HepG2 (cell line): ENCODE results near the gene EPDR1.

Experiments
- CCAR2 ChIP-seq: fragments of 200-400 bp; formaldehyde crosslinking; optimal IDR thresholded peaks from 2 replicates; pipeline ENCODE3; 2018; ENCODE audit warnings: low read depth, mild to moderate bottlenecking, low read length, moderate library complexity
- CREB1 ChIP-seq, 2 experiments: fragments of 450-650 bp in 1 of 2; IDR thresholded peaks; 2 replicates each; pipeline ENCODE4 v1.6.1; 2016 to 2017; ENCODE audit warnings: control low read depth in 1 of 2, mild to moderate bottlenecking in 1 of 2, missing compliant biosample characterization in 1 of 2, missing genetic modification characterization in 1 of 2
- CTCF ChIP-seq: sonication (generic); formaldehyde crosslinking; IDR thresholded peaks from 2 replicates; pipeline ENCODE4 v1.5.0; 2020; ENCODE audit warnings: mild to moderate bottlenecking, missing genetic modification reagents, moderate library complexity
- EZH2 ChIP-seq: conservative IDR thresholded peaks from 2 replicates; pipeline ENCODE4 v1.6.1; 2012; ENCODE audit warnings: mild to moderate bottlenecking, low read depth, low read length, moderate library complexity
- GABPA ChIP-seq, 2 experiments: IDR thresholded peaks; 2 replicates each; pipeline ENCODE4 v1.6.1; 2011 to 2016; ENCODE audit warnings: low read depth in 2 of 2, low read length in 1 of 2, missing biosample characterization in 1 of 2, missing genetic modification characterization in 1 of 2
- IRF2 ChIP-seq: IDR thresholded peaks from 2 replicates; pipeline ENCODE4 v1.6.1; 2018; ENCODE audit warnings: missing genetic modification reagents, missing compliant biosample characterization
- POLR2A ChIP-seq, 2 experiments: IDR thresholded peaks; 2 replicates each; pipeline ENCODE4 v1.6.1; 2011; ENCODE audit warnings: low read depth in 2 of 2, low read length in 2 of 2, mild to moderate bottlenecking in 1 of 2, moderate library complexity in 1 of 2; ENCODE audit not compliant: insufficient read depth in 1 of 2
- SNRNP70 ChIP-seq: fragments of 200-400 bp; formaldehyde crosslinking; IDR thresholded peaks from 2 replicates; pipeline ENCODE4 v1.6.1; 2017; ENCODE audit warnings: mild to moderate bottlenecking, low read depth, low read length, moderate library complexity
- TAF15 ChIP-seq: fragments of 200-400 bp; formaldehyde crosslinking; IDR thresholded peaks from one replicate; pipeline ENCODE4 v1.6.1; 2018; ENCODE audit warnings: mild to moderate bottlenecking, low read depth, low read length; ENCODE audit not compliant: poor library complexity, severe bottlenecking
- TBP ChIP-seq: sonication (generic); formaldehyde crosslinking; IDR thresholded peaks from 2 replicates; pipeline ENCODE4 v1.5.0; 2020; ENCODE audit warnings: missing genetic modification reagents
- TOE1 ChIP-seq: sonication (generic); formaldehyde crosslinking; IDR thresholded peaks from 2 replicates; pipeline ENCODE4 v1.4.0; 2020; ENCODE audit warnings: mild to moderate bottlenecking, missing genetic modification reagents
- ZKSCAN8 ChIP-seq: IDR thresholded peaks from 2 replicates; pipeline ENCODE4 v1.6.1; 2016; ENCODE audit warnings: borderline replicate concordance, missing genetic modification reagents, missing compliant biosample characterization
- ZNF282 ChIP-seq: fragments of 450-650 bp; IDR thresholded peaks from 2 replicates; pipeline ENCODE4 v1.6.1; 2018; ENCODE audit not compliant: partially characterized antibody

- TF ChIP-seq SNRNP70 (no peak), ZNF282 (no peak), CREB1 (IDR thresholded peaks at IDR 0.05) (no peak), CREB1 (CRISPR knock-in tag; IDR thresholded peaks at IDR 0.05) (no peak), TAF15 (no peak), EZH2 (no peak), CCAR2 (no peak), CTCF (CRISPR knock-in tag) (no peak), TBP (CRISPR knock-in tag) (no peak), IRF2 (no peak), GABPA (IDR thresholded peaks at IDR 0.05; ENCODE audit: low read depth, low read length) (no peak), GABPA (CRISPR knock-in tag; IDR thresholded peaks at IDR 0.05; ENCODE audit: low read depth) (no peak), POLR2A (IDR thresholded peaks at IDR 0.05; ENCODE audit: insufficient read depth in 1 of 2, low read depth in 2 of 2, low read length in 2 of 2) (no peak), TOE1 (CRISPR knock-in tag) (no peak), ZKSCAN8 (CRISPR knock-in tag) (no peak)
These were observed 43.8 kb downstream of the EPDR1 start for GRCh38 chr7:37964196-37964595.
